Measurements from ENCODE around the gene DARS1.

GRCh38 chr2:135954020-135954601 is 31.3 kb downstream of the DARS1 start:
- TF ChIP-seq SUZ12 (IDR thresholded peaks at IDR 0.05; ENCODE audit: extremely low read depth, insufficient read depth, insufficient read length) = no peak
- no peak for TF ChIP-seq ZNF274 (IDR thresholded peaks at IDR 0.05; ENCODE audit: low read depth, low read length)
- no peak for TF ChIP-seq YY1 (IDR thresholded peaks at IDR 0.05; ENCODE audit: insufficient read depth, insufficient read length)
